ENCODE data around the gene FZR1.
"Not testable (repeated sequence)": the region's sequence is repeated elsewhere in the genome, so short reads cannot be mapped to it uniquely, and the experiment has no call there.

FZR1 gene

DNA sequence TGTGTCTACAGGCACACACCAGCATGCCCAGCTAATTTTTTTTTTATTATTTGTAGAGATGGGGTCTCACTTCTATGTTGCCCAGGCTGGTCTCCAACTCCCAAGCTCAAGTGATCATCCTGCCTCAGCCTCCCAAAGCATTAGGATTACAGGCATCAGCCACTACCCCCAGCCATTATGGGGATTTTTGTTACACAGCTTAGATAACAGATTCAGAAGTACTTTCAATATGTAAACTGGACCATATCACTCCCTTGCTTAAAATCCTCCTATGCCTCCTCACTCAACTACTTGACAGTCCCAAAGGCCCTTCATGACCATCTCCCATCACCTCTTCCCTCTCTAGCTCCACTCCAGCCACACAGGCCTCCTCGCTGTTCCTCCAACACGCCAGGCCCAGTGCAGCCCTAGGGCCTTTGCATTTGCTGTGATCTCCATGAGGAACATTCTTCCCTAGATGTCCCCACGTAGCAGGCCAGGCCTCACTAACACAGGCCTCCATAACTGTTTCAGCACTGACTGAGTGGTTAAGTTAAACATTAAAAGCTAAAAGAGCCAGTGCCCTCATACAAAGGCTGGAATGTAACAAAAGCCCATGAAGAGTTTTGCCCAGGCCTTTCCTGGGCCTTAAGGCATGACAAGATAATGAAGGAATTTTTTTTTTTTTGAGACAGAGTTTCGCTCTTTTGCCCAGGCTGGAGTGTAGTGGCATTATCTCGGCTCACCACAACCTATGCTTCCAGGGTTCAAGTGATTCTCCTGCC, 8.2 kb upstream of the FZR1 start:
- no peak for DNase-seq

DNA sequence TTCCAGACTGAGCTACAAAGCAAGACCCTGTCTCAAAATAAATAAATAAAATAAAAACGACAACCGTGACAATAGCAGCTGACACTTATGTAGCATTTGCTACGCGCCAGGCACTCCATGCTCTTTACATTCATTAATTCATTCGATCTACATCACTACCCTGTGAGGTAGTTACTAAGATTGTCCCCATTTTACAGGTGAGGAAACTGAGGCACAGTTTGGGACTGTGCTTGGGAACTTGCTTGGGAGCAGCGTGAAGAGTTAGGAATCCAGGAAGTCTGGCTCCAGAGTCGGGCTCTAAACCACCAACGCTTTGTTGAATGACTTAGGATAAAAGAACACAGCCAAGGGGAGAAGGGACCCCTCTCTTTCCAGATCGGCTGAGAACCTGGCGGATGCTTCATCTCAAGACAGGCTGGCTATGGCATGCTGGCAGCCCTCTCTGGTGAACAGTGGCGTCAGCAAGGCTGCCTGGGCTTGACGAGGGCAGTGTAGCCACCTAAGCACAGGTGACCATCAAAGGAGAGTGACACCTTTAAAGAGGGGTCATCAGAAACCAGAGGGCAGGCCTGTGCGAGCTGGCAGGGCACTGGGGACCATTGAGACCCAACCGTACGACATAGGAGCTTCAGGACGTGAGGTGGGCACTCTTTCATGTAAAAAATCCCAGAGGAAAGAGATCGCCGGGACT, 6.2 kb upstream of the FZR1 start:
- DNase-seq: no peak

DNA sequence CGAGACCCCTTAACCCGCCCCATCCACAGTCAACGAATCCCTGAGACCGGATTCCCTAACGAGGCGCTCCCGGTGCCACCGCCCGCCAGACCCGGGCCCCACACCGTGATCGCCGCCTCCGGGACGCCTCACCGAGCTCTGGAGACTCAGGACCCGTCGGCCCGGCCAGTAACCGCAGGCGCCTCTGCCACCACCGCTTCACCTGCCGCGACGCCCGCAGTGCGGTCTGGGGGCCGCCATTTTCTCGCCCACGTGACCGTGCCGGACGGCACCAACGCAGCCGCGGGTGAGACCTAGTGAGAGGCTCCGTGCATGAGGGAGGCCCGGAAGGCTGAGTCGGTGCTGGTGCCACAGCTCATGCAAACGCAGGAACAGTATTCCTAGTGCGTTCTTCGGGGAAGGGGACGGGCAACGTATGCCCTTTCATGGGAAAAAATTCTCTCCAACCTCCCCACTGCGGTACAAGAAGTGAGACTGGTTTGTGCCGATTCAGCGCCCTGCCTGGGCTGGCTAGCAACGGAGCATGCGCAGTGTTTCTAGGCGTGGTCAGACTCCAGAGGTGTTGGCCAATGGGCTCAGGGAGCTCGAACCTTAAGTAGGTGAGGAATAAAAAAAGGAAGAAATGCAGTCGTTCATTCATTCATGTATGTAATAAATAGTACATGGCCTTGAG, 5.5 kb upstream of the FZR1 start, which contains the start of gene DOHH:
Gene DOHH (minus strand): TSS at position 246 of the 673 bp plus-strand sequence. CDS start 3,860 bp downstream, outside the sequence.
- peak; percentile 96 to 97 for DNase-seq

DNA sequence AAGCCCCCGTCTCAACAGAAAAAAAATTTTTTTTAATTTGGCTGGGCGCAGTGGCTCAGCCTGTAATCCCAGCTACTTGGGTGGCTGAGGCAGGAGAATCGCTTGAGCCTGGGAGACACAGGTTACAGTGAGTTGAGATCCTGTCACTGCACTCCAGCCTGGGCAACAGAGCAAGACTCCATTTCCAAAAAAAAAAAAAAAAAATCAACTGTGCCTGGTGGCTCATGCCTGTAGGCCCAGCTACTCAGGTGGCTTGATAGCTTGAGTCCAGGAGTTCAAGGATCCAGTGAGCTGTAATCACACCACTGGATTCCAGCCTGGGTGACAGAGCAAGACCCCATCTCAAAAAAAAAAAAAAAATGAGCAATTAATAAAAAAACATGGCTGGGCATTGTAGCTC, 4.3 kb upstream of the FZR1 start:
- no peak for DNase-seq

DNA sequence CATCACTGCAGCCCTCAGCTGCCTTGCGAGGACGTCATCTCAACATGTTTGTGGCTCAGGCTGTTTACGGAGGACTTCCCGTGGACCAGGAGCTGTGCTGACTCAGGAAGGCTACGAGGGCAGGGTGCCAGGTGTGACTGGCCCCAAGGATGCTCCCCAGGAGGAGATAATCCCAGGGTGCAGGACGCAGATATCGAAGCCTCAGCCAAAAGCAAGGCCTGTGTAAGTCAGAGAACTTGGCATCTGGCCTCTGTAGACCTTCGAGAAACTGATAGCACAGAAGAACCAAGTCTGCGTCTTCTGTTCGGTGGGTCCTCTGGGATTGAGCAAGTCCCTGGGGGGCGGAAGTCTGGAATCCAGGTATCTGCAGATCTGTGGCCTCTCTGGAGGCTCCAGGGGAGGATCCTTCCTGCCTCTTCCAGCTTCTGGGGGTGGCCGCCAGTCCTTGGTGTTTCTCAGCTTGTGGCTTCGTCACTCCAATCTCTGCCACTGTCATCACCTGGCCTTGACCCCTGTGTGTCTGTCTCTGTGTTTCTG, 3.0 kb upstream of the FZR1 start:
- no peak for DNase-seq

DNA sequence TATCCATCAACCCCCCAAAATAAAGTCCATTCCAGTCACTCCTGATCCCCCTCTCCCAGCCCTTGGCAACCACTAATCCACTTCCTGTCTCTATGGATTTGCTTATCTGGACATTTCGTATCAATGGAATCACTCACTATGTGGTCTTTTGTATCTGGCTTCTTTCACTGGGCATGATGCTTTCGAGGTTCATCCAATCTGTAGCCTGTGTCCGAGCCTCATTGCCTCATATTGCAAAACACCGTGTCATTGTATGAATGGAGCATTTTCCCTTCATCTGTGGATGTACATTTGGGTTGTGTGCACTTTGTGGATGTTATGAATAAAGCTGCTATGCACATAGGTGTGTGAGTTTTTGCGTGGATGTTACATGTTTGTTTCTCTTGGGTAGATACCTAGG, 1.4 kb upstream of the FZR1 start:
- no peak for DNase-seq

DNA sequence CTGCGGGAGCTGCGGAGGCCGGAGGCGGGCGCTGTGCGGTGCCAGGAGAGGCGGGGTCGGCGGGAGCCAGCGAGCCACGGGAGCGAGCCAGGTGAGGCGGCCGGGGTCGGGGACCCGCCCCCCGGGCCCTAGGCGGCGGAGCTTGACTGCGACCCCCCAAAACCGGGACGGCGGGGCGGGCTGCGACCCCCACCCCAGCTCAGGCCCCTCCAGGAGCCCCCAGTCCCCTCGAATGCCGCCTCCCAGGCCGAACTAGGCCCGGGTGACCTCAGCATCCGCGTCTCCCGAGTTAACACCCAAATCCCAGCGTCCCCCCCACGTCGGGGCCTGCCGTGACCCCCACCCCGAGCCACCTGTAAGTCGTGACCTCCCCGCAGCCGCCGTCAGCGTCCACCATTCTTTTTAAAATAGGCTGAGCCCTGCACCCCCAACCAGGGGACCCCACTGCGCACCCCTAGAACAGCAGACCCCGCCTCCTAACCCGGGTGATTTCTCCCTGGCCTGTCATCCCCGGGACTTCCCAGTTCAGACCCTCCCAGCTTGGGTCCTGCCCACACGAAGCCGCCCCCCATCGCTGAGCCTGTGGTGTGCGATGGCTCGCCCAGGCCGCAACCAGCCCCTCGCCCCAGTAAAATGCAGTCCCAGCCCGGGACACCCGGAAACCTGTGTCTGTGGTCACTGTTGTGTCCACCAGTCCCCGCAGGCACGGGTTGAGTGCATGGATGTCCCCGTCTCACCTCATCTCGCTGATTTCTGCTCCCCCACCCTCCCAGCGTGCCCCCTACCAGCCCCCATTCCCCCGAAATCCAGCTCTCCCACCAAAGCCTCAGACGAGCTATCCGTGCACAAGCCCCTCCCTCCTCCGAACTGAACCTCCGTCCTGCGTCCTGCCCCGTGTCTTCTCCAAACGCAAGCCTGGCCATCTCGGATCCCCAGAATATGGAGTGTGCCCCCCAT, 551 bp downstream of the FZR1 start:
- peak; percentile 59 to 64 for DNase-seq

DNA sequence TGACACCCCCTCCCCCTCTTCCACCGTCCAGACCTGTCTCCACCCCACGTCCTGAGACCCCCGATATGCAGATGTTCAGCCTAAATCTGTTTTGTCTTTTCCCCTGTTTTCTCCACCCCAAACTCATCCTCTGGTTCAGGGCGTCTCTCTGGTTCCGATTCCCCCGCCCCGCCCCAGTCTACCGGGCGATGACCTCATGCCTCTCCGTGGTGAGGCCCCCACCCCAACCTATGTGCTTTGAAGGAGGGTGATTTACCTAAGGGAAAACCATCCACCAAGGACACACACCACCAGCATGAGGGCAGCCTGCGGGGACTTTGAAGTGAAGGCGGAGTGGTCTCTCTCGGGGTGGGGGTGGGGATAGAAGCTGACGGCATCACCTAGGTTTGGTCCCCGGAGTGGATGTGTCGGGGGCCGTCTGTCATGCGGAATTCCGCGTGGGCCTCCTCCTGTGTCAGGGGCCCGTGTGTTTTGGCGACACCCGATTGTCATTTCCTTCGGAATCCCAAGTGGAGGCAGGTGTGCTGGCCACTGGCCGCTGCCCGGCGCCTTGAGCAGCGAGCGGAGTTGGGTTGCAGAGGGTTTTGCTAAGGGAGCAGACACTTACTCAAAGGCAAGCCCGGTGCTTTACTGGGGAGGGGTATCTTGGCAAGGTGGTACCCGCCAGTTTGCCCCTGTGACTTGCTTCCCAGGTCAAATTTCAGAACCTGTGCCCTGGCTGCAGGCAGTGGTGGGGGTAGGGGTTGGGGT, 1.4 kb downstream of the FZR1 start:
- DNase-seq: peak; percentile 50 to 60

DNA sequence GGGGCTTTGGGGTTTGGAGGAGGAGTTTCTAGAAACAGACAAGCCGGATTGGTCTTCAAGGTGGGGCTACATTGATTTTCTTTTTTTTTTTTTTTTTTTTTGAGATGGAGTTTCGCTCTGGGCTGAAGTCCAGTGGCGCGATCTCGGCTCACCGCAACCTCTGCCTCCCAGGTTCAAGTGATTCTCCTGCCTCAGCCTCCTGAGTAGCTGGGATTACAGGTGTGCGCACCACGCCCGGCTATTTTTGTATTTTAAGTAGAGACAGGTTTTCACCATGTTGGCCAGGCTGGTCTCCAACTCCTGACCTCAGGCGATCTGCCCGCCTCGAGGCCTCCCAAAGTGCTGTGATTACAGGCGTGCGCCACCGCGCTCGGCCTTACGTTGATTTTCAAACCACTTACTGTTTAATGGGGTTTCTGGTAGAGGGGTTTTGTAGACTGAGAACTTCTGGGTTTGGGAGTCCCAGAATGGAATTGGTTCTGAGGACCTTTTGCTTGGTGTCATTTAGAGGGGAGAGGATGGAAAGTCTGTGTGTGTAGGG, 2.1 kb downstream of the FZR1 start:
- not testable (repeated sequence) for DNase-seq

DNA sequence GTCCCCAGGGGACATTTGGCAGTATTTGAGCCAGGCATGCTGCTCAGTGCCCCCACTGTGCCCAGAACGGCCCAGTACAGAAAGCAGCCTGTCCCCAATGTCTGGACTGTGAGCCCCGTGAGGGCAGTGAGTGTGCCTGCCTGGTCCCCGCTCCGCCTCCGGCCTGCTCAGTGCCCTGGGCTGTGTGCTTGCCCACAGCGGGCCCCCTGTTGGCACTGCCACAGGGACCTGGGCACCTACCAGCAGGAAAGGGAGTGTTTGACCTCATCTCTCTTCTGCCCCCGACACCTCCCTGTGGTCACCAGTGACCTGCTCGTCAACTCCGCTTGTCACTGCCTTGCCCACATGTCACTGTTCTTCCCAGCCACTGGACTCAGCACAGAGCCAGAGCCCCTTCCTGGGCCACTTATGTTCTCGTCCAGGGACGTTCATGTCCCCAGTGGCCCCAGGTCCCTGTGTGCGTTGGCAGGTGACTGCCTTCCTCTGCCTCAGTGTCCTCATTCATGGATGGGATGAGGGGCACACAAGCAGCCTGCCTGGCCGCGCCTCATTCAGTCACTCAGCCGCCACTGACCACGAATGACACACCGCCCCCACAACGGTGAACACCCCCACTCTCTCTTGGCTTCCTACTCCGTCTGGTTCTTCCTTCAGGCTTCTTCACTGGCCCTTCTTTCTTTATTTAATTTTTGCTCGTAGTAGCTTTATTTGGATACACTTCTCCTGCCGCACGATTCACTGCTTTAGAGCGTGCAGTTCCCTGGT, 2.8 kb downstream of the FZR1 start:
- no peak for DNase-seq

DNA sequence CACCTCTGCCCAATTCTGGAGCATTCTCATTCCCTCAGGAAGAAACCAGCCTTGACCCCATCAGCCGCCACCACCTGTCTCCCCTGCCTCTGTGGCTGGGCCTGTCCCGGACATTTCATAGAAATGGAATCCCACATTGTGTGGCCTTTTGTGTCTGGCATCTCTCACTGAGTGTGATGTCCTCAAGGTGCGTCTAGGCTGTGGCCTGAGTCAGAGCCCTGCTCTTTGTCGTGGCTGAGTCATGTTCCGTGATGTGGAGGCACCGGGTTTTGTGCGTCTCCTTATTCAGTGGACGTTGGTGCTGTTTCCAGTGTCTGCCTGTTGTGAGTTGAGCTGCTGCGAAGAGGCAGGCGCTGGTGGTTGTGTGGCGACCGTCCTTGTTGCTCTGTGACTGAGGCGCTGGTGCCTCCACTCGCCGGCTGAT, 3.5 kb downstream of the FZR1 start:
- no peak for DNase-seq

DNA sequence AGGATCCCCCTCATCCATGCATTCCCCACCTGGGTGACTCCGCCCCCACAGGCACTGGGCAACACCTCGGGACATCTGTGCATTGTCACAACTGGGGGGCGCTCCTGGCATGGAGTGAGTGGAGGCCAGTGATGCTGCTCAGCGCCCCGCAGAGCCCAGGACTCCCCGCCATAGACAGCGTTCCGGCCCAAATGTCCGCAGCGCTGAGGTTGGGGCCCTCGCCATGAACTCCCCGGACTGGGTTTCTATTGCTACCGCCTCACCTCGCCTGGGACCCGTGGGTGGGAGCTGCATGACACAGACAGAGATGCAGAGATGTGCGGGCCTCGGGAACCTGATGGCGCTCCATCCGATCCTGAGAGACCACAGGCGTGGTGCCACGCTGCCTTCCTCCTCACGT, 4.6 kb downstream of the FZR1 start:
- no peak for DNase-seq

DNA sequence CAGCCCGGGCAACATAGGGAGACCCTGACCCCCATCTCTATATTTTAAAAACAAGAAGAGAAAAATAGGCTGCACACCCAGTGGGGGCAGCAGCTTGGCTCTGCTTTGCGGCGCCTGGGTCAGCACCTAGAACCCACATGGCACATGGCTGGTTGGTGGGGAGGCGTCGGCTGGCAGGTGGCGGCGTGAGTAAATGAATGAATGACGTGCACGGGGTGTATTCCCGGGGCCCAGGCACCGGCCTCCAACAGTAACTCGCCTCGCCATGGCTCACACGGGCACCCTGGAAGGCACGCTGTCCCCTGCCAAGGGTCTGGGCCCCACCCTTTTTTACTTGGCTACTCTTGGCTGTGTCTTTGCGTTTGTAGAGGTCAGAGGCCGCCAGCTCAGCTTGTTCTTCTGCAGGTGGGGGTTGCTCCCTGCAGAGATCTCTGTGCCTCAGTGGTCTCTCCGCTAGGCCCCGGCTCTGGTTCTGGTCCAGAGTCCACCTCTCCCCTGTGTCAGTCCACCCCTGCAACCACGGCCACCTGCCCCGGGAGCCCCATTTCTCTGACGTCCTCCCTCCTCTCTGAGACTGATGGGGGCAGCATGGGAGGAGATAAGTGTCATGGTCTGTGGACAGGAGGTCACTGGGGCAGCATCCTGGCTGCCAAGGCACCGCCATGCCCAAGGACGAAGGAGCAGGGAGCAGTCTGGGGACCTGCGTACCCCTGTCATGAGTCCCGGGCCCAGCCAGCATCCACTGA, 5.6 kb downstream of the FZR1 start:
- DNase-seq: no peak

DNA sequence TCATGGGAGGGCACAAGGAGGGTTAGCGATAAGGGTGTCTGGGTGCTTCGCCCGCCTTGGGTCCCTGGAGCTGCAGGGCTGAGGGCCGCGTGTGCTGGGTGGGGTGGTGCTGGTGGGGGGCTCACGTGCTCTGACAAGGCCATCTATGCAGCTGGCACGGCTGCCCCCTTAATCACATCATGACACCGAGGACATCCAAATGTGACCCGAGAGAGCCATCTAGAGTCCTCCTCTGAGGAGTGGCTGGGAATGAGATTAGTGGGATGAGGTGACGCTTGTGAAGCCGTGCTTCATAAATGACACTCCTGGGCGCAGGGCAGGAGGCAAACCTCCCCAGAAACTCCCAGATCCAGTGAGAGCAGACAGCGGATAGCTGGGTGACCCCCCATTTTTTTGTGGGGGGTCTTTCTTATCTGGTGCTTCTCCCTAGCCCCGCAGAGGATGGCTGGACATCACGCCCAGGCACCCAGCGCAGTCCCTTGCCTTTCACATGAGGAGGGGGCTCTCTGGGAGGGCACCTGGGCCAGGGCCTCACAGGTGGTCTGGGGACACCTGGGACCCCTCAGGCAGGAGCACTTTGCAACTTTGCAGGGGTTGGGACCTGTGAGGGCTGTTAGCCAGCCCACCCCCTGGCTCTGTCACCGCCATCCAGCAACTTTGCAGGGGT, 6.6 kb downstream of the FZR1 start:
- DNase-seq: no peak

DNA sequence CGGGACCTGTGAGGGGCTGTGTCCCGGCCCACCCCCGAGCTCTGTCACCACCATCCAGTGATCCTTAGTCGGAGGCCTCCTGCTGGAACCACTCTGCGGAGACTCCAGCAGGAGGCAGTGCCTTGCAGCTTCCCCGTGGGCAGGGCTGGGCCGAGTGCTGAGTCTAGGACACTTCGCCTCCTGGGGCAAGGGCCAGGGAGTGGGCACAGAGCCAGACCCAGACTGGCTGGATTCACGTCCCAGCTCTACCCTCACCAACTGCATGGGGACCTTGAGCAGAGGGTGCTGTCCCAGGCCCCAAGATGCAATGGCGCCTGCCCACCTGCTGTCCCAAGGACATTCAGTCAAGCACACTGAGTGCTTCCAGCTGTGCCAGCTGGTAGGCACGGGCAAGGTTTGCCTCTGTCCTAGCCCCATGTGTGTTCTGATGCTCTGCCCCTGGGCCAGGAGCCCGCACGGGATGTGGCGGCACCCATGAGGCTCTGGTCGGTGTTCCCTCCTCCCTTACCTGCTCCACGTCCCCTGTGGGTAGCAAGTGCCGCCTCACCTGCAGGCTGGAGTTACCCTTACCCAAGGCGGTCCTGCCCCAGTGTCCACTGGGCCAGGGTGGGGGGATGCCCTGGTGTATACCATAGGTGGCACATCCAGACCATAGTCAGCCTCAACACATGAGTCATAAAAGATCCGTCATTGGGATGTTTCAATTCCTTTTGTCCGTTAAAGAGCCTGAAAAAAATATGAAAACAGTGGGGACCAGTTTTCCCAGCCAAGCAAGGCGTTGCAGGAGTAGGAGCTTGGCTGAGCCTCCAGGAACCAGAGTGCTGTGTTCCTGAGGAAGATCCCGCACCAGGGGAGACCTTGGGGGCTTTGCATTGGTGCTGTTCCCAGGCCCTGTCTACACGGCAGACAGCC, 7.4 kb downstream of the FZR1 start:
- no peak for DNase-seq

DNA sequence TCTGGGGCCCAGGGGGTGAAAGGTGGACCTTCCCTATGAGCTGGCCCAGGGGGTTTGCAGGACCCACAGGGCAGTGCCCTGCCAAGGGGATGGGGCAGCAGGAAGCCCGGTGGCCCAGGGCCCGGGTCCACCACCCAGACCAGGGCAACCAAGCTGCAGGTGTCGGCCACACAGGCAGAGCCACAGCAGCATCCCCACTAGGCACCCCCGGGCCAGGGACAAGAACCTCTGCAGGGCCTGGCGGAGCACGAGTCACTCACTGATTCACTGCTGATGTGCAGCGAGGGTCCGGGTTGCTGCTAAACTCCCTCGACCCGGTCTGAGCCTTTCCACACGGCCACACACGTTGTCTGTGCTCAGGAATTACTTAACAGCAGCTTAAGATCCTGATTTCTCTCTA, 8.8 kb downstream of the FZR1 start:
- no peak for DNase-seq

DNA sequence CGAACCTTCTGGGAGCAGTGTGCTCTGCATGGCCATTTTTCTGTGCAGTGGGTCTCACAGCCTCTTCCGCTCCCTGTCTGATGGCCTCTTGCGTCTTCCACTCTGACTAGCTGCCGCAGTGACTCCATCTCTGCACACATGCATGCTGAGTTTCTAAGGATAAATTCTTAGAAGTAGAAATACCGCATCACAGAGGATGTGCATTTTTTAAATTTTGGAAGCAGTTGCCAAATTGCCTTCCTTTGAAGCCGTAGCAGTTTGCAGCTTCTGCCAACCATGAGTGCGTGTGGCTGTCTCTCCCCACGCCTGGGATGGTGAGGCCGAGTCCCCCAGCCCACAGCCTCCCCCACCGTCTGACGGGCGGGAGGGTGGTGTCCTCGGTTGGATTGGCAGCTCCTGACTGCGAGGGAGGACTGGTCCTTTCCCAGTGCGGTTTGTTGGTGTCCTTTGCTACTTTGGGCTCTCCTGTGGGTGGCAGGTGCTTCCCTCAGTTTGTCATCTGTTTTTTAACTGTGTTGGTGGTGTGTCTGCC, 9.8 kb downstream of the FZR1 start:
- no peak for DNase-seq
